ENCODE results near the gene STK33.
A peak's percentile ranks its signal among the peaks of the same experiment; 100 is the strongest.

The STK33 gene

DNA sequence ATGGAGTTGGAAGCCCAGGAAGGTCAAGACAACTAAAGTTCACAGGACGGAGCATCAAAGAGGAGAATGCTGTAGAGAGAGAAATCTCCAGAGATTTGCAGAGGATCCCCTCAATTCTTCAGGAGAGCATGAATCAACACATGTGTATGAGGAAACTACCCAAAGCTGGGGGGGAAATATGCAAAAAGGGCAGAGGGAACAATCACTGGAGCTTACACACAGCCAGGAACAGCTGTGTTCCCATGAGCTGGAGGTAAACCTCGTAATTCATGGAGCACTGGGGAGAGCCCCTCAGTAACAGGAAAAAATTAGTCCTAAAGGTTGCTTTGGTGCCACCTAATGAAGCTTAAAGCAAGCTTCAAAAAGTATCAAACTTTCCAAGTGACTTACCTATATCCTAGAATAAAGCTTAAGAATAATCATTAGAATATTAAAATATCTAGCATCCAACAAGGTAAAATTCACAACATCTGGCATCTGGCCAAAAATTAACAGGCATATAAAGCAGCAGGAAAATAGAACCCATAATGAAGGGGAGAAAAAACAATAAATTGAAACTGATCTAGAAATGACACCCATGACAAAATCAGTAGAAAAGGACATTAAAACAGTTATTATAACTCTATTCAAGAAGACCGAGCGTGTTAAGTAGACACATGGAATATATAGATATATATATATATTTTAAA lies 134.2 kb downstream of the STK33 start:
- no peak overlapping the region for H3K4me3 ChIP-seq (ENCODE audit: low read depth, low read length)
- no peaks in the 10 kb centered on the region for H3K27me3 ChIP-seq (replicated peaks)
- in situ Hi-C loops (cut with HindIII; ENCODE audit: low pct_ligation_motif_present, low sequenced_read_pairs): no loop called here
- TF ChIP-seq, protein P1, sequence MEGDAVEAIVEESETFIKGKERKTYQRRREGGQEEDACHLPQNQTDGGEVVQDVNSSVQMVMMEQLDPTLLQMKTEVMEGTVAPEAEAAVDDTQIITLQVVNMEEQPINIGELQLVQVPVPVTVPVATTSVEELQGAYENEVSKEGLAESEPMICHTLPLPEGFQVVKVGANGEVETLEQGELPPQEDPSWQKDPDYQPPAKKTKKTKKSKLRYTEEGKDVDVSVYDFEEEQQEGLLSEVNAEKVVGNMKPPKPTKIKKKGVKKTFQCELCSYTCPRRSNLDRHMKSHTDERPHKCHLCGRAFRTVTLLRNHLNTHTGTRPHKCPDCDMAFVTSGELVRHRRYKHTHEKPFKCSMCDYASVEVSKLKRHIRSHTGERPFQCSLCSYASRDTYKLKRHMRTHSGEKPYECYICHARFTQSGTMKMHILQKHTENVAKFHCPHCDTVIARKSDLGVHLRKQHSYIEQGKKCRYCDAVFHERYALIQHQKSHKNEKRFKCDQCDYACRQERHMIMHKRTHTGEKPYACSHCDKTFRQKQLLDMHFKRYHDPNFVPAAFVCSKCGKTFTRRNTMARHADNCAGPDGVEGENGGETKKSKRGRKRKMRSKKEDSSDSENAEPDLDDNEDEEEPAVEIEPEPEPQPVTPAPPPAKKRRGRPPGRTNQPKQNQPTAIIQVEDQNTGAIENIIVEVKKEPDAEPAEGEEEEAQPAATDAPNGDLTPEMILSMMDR (IDR thresholded peaks at IDR 0.05; ENCODE audit: low read depth, low read length, missing control alignments): no peak
- no peaks in the 10 kb centered on the region for H3K36me3 ChIP-seq (replicated peaks)
- DNase-seq: no peak
- H3K27ac ChIP-seq: no peak overlapping the region

DNA sequence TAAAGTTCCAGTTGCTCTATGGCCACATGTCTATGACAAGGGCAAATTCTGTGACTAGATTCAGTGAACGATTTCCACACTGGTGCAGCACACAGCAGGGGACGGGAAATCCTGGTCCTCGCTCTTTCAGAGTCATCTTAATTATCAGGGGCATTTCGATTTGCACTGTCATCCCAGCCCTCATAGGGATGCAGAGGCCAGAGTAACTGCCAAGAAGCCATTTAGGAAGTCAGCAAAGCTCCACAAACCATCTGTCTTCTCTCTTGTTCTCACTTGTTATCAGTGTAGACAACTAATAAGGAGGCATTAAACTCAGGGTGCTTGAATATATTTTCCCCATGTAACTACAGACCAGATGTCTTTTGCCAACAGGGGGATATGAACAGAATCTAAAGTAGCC lies 151.7 kb downstream of the STK33 start:
- peak; percentile 1 for DNase-seq
- Histone ChIP-seq H3K27me3 (replicated peaks) (no peaks in the 10 kb centered on the region), H3K36me3 (replicated peaks) (no peaks in the 10 kb centered on the region), H3K4me3 (ENCODE audit: low read depth, low read length) (no peak overlapping the region), H3K27ac (no peak overlapping the region)
- in situ Hi-C loops (cut with HindIII; ENCODE audit: low pct_ligation_motif_present, low sequenced_read_pairs): no loop called here
- TF ChIP-seq, protein P1 (IDR thresholded peaks at IDR 0.05; ENCODE audit: low read depth, low read length, missing control alignments): no peak

DNA sequence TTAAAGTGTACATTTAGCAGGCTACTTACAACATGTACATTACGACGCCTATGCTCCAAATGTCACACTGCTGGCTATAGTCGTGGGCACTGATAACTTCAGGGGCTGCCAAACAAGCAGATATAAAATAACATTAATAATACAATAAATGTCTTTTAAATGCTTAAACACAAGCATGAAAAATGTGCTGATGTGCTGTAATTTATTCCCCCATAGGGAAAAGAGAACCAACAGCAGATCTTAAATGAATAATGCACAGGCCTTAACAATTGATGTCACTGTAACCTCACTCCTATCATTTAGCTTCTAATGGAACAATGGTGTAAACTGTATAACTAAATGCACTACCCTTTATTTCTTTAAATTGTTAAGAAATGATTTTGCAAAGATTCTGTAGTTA lies 153.4 kb downstream of the STK33 start:
- Histone ChIP-seq H3K4me3 (ENCODE audit: low read depth, low read length) (no peak overlapping the region), H3K36me3 (replicated peaks) (no peaks in the 10 kb centered on the region), H3K27ac (no peak overlapping the region), H3K27me3 (replicated peaks) (no peaks in the 10 kb centered on the region)
- in situ Hi-C loops (cut with HindIII; ENCODE audit: low pct_ligation_motif_present, low sequenced_read_pairs): no loop called here
- DNase-seq: no peak
- TF ChIP-seq, protein P1 (IDR thresholded peaks at IDR 0.05; ENCODE audit: low read depth, low read length, missing control alignments): no peak

GRCh38 chr11:8429483-8429882 lies 164.5 kb downstream of the STK33 start:
- Histone ChIP-seq H3K4me3 (ENCODE audit: low read depth, low read length) (no peak overlapping the region), H3K27ac (no peak overlapping the region), H3K27me3 (replicated peaks) (no peaks in the 10 kb centered on the region), H3K36me3 (replicated peaks) (no peaks in the 10 kb centered on the region)
- TF ChIP-seq, protein P1 (IDR thresholded peaks at IDR 0.05; ENCODE audit: low read depth, low read length, missing control alignments): no peak
- no peak for DNase-seq
- in situ Hi-C loops (cut with HindIII; ENCODE audit: low pct_ligation_motif_present, low sequenced_read_pairs): no loop called here

- no peak for DNase-seq
- Histone ChIP-seq H3K27ac (no peak overlapping the region), H3K27me3 (replicated peaks) (no peaks in the 10 kb centered on the region), H3K36me3 (replicated peaks) (no peaks in the 10 kb centered on the region), H3K4me3 (ENCODE audit: low read depth, low read length) (no peak overlapping the region)
- TF ChIP-seq, protein P1 (IDR thresholded peaks at IDR 0.05; ENCODE audit: low read depth, low read length, missing control alignments): no peak
- in situ Hi-C loops (cut with HindIII; ENCODE audit: low pct_ligation_motif_present, low sequenced_read_pairs): no loop called here
Measured at GRCh38 chr11:8426076-8426475, 168.0 kb downstream of the STK33 start.

GRCh38 chr11:8415195-8415594 lies 178.8 kb downstream of the STK33 start:
- H3K27ac ChIP-seq: no peak overlapping the region
- no peak overlapping the region for H3K4me3 ChIP-seq (ENCODE audit: low read depth, low read length)
- TF ChIP-seq, protein P1 (IDR thresholded peaks at IDR 0.05; ENCODE audit: low read depth, low read length, missing control alignments): no peak
- in situ Hi-C loops (cut with HindIII; ENCODE audit: low pct_ligation_motif_present, low sequenced_read_pairs): no loop called here
- no peaks in the 10 kb centered on the region for H3K36me3 ChIP-seq (replicated peaks)
- no peaks in the 10 kb centered on the region for H3K27me3 ChIP-seq (replicated peaks)
- no peak for DNase-seq

Measured in brain microvascular endothelial cell (primary cell).